HG03064 (cell line): ENCODE measurements around the gene ZKSCAN7.
A peak's percentile ranks its signal among the peaks of the same experiment; 100 is the strongest.
"Not testable (repeated sequence)": the region's sequence is repeated elsewhere in the genome, so short reads cannot be mapped to it uniquely, and the experiment has no call there.

ENCODE experiments used
- ATAC-seq: cut with Tn5 transposase; IDR thresholded peaks from one replicate; pipeline ENCODE4 v1.9.1; 2021; ENCODE audit warnings: low read depth; ENCODE audit not compliant: unreplicated experiment

ZKSCAN7 gene

DNA sequence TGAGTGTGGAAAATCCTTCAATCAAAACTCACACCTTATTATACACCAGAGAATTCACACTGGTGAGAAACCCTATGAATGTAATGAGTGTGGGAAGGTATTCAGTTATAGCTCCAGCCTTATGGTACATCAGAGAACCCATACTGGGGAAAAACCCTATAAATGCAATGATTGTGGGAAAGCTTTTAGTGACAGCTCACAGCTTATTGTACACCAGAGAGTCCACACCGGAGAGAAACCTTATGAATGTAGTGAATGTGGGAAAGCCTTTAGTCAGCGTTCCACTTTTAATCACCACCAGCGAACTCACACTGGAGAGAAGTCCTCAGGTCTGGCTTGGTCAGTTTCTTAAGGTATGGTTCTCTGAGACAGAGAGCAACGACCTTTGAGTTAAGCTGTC lies 16.0 kb downstream of the ZKSCAN7 start:
- no peak for ATAC-seq

DNA sequence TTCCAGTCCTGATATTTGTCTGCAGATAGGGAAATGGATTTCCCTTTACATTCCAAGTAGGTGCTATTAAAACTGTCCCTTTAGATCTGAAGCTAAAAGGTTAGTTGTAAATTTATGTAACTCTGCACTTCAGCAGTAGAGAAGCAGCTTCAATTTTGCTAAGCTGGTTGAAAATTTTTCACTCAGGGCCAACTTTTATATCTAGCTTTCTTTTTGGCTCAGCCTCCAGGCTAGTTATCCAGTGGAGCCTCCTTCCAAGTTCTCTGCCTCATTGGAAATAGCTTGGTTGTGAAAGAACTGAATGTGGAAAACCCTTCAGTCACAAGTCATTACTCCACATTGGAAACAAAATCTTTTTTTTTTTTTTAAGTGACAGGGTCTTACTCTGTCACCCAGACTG lies 21.6 kb downstream of the ZKSCAN7 start:
- no peak for ATAC-seq

DNA sequence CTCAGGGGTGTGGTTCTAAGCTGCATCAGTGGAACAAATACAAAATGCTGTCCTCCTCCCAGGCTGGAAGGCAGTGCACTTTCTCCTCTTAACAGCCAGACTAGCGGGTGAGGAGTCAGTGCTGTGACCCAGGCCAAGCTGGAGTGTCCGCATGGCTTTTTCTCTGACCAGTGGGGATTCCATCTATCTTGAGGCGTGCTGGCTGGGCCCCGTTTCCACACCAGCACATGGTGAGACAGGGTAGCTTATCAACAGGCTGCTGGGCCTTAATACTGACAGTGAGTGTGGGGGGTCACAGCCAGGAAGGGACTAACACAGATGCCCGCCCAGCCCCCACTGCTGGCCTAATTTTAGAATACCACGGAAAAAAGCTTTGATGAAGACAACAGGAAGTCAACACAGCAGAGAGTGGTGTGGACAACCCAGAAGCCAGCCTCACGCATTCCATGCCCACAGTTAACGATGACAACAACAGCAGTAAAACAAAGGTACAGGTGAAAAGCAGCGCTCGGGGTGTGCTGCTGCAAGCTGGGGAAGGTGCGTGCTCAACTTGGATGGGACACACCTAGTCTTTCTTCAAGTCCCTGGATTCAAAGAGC lies 22.5 kb downstream of the ZKSCAN7 start:
- ATAC-seq = not testable (repeated sequence)

DNA sequence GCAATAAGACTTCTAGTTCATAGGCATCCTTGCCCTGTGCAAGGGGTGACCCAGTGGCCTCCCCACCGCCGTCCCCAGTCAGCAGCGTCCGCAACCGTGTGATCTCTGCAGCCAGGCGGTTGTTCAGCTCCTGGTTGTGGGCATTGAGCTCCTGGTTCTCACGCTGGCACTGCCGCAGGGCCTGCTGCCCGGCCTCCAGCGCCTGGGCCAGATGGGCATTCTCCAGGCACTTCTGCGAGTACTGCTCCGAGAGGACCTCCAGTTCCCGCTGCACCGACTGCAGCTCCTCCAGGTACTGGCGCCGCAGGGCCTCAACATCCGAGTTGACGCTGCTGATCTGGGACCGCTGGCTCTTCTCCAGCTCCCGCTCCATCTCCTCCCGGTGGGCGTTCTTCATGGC lies 23.3 kb downstream of the ZKSCAN7 start:
- not testable (repeated sequence) for ATAC-seq

DNA sequence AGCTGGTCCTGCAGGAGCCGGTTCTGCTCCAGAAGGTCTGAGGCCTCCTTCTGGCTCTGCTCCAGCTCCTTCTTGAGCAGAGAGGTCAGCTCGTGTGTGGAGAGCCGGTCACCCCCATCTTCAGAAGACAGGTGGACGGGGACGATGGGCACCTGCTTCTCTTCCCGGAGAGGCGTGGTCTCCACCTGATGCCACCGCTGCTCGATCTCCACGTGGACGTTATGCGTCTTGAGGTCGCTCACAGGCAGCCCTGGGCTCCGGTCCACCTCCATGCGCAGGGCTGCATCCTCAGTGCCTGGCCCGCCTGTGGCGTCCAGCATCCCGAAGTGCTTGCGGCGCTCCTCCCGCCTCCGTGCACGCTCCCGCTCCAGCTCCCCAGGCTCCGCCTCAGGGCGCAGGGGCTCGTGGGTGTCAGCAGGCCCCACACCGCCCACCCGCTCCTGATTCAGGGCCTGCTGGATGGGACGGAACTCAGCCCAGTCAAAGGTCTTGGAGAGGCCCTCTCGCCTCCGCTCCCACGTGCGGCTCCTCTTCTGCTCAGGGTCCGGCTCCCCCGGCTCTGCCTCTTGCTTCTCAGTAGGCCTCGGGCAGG lies 24.0 kb downstream of the ZKSCAN7 start:
- ATAC-seq = not testable (repeated sequence)

DNA sequence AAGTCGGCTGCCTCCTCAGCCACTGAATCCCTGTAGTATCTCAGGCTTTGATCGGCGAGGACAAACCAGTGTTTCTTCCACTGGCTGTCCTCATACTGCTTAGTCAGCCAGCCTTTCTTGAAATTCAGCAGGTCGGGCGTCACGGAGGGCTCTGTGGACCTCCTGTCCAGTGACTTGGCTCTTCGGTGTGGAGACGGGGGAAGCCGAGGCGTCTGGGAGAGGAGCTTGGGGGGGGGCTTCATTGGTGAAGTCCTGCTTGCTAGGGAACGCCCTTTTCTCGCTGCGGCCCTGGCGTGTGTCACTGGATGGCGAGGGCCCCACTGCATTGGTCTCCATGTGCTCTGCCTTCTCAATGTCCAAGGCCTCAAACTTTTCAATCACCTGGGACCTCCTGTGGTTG lies 24.8 kb downstream of the ZKSCAN7 start:
- not testable (repeated sequence) for ATAC-seq

DNA sequence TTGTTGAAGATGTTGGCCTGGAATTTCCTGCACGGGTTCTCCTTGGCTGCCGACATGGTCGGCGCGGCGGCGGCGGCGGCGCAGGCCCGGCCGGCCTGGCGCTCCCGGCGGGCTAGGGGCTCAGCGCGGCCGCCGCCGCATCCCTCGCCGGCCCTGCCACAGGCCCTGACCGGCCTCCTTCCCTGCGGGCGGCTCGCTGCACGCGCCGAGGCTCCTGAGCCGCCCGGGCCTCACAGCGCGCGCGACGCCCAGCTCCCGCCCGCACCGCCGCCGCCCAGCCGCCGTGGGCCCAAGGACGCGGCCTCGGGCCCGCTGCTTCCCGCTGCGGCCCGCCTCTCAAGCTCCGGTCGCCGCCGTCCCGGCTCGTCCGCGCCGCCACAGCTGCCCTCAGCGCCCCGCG lies 26.0 kb downstream of the ZKSCAN7 start:
- not testable (repeated sequence) for ATAC-seq

DNA sequence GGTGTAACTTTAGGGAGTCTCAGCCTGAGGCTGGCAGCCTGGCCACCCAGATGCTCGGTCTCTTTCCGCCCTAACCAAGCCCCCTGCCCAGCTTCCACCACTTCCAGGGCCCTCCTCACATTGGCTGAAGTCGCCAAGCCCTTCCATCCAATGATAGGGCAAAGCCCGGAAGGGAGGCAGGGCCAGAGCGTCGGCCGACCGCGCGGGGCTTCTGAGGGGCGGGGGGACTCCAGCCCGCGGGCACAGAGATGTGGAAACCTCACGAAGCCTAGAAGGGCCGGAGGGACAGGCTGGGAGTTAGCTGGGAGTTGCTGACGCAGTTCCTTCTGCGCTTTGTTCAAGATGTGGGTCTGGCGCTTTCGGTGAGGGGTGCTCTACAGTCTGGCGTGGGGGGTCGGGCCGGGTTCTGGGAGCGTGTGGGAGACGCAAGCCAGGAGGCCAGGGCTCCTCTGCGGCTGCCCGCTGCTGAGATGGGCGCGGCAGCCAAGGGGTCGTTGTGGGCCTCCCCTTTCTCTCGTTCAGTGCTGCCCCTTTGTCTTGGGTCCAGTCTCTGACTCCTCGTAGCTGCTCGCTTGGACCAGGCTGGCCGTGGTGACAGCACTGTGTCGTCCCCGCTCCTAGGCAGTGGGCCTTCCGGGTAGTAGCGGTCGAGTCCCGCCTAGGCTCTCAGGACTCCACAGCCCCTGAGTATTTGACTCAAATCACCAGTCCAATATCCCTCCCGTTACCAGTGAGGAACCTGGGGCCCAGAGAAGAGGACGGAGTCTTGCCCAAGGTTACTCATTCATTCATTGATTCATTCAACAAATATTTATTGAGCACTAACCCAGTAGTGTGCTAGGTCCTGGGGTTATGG lies 29.9 kb downstream of the ZKSCAN7 start, which contains the start of gene ZNF660:
Gene ZNF660, plus strand, starts transcription at position 319 of the 856 bp plus-strand sequence. CDS start 9,230 bp downstream, outside the sequence.
- ATAC-seq = peak; percentile 65

DNA sequence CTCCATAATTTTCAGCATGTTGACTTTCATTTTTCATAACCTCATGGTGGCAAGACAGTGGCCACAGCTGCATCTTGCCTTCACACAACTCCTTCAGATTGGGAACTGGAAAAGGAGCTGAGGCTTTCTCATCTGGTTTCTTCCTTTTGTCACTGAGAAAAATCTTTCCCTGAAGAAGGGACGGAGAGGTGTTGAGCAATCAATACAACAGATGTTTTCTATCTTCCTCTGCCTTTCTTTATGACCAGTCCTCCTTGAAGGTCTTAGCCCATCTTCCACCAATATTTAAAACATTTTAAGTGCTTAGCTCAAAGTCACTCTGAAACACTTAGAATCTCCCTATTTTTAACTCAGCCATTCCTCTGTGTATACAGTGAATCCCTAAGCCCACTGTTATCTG lies 41.6 kb downstream of the ZKSCAN7 start:
- no peak for ATAC-seq

DNA sequence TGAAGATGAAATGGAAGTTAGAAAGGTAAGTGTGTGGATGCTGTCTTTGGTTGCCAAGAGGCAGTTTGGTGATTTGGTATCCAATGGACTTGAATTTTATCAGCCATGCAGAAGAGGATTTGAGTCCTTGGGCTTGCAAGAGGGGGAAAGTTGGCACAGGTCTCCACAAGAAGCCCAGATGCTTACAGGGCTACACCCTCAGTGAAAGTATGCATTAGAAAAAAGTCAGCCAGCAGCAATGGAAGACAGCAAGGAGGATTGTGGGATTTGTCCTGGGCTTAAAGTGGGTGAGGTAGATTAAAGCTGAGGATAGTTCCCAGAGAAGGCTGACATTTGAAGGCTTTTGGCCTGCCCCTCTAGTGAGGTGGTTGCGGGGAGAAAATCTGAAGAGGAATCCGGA lies 46.8 kb downstream of the ZKSCAN7 start:
- ATAC-seq = no peak

DNA sequence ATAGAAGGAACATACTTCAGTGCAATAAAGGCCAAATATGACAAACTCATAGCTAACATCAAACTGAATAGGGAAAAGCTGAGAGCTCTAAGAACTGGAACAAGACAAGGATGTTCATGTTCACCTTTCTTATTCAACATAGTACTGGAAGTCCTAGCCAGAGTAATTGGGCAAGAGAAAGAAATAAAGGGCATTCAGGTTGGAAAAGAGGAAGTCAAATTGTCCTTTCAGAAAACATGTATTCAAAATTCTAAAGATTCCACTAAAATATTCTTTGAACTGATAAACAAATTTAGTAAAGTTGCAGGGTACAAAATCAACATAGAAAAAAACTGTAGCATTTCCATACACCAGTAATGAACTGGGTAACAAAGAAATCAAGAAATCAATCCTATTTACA lies 57.7 kb downstream of the ZKSCAN7 start:
- ATAC-seq = no peak
